Mesodermal cell (in vitro differentiated cells): Measurements from ENCODE around the gene B3GNT9.

Experiments used
- H3K27ac ChIP-seq: 2 replicates; pipeline ENCODE4 v1.7.0; 2013; ENCODE audit warnings: mild to moderate bottlenecking, low read depth, low read length, moderate library complexity; ENCODE audit not compliant: severe bottlenecking
- H3K36me3 ChIP-seq: 2 replicates; pipeline ENCODE4 v1.7.1; 2013; ENCODE audit warnings: mild to moderate bottlenecking, low read length, moderate library complexity; ENCODE audit not compliant: control insufficient read depth, insufficient read depth
- H3K4me1 ChIP-seq: one replicate; pipeline ENCODE4 v1.7.1; 2013; ENCODE audit warnings: mild to moderate bottlenecking, low read length; ENCODE audit not compliant: insufficient read depth, control insufficient read depth, poor library complexity, severe bottlenecking
- H3K4me3 ChIP-seq: 2 replicates; pipeline ENCODE4 v1.7.0; 2013; ENCODE audit warnings: low read length, control low read depth, mild to moderate bottlenecking; ENCODE audit not compliant: insufficient read depth, poor library complexity, severe bottlenecking; ENCODE audit errors: extremely low read depth
- H3K9me3 ChIP-seq: 2 replicates; pipeline ENCODE4 v1.7.1; 2013; ENCODE audit warnings: mild to moderate bottlenecking, low read length, moderate library complexity; ENCODE audit not compliant: control insufficient read depth
- WGBS, 2 experiments: methylation state at CpG; one replicate each; pipeline ENCODE4 v1.1.5; 2013; ENCODE audit warnings: missing lambda C conversion rate in 2 of 2; ENCODE audit not compliant: insufficient coverage in 2 of 2; 5-methylcytosine and 5-hydroxymethylcytosine counted together

B3GNT9 gene

GRCh38 chr16:67098599-67098998 is 52.2 kb downstream of the B3GNT9 start:
- H3K36me3 ChIP-seq: peaks cover 85% of the 10 kb centered on the region
- 83% methylated on average over 1 of the region's 2 CpGs; no CpG with 5 or more reads in 1 of the 2 experiments for WGBS, 2 experiments

More at GRCh38 chr16:67098599-67098998, 52.2 kb downstream of the B3GNT9 start:
- Histone ChIP-seq H3K9me3 (no peaks in the 10 kb centered on the region), H3K4me1 (no peaks in the 10 kb centered on the region), H3K27ac (no peak overlapping the region), H3K4me3 (no peak overlapping the region)
